Ovary (tissue), 9 donors: Measurements from ENCODE around the gene KNCN. TPM values are rescaled to one million over a fixed set of nuclear protein-coding genes. Genes with fewer than 3 reads are reported as not detected.

Experiments used
- DNase-seq, 5 donors: peaks; one replicate each; pipeline ENCODE4 v3.0.0-alpha.2; 2019 to 2020
- H3K27ac ChIP-seq, 2 donors: fragments of 200-600 bp; one replicate each; pipeline versions ENCODE4 v1.5.1 to v1.8.0; 2019 to 2022
- H3K27me3 ChIP-seq: fragments of 200-600 bp; one replicate; pipeline ENCODE4 v1.8.0; 2022
- H3K36me3 ChIP-seq: fragments of 200-600 bp; sonication (generic); one replicate; pipeline ENCODE4 v1.5.1; 2019
- H3K4me1 ChIP-seq: one replicate; pipeline ENCODE4 v1.8.1; 2013; ENCODE audit warnings: mild to moderate bottlenecking, moderate library complexity; ENCODE audit not compliant: insufficient read depth
- H3K4me3 ChIP-seq: fragments of 200-600 bp; sonication (generic); one replicate; pipeline ENCODE4 v1.5.1; 2017
- H3K9me3 ChIP-seq, 2 donors: fragments of 200-600 bp in 1 of 2; sonication (generic) in 1 of 2; one replicate each; pipeline versions ENCODE4 v1.5.1 to v1.8.1; 2013 to 2019; ENCODE audit warnings: mild to moderate bottlenecking in 1 of 2, moderate library complexity in 1 of 2
- CTCF ChIP-seq, 3 donors: fragments of 450-650 bp in 2 of 3; fragments of 200-600 bp in 1 of 3; IDR thresholded peaks; one replicate each; pipeline versions ENCODE4 v1.5.1 to v1.8.0; 2016 to 2022; ENCODE audit warnings: antibody characterized with exemption in 3 of 3, mild to moderate bottlenecking in 1 of 3
- EP300 ChIP-seq: sonication (generic); formaldehyde crosslinking; IDR thresholded peaks from one replicate; pipeline ENCODE4 v1.6.1; 2017; ENCODE audit warnings: antibody characterized with exemption
- POLR2A ChIP-seq: fragments of 450-650 bp; IDR thresholded peaks from one replicate; pipeline ENCODE4 v1.6.1; 2017; ENCODE audit warnings: antibody characterized with exemption, mild to moderate bottlenecking, moderate library complexity
- WGBS, 3 donors: extraction: QIAGEN DNeasy Blood & Tissue Kit in 1 of 3; methylation state at CpG; one replicate each; pipeline versions ENCODE4 v1.1.5 to v1.1.7; 2013 to 2017; 5-methylcytosine and 5-hydroxymethylcytosine counted together
- intact Hi-C, 4 donors: fragments of 100-400 bp; cut with DNase I; formaldehyde crosslinking; loops; one replicate each; pipeline versions ENCODE4 v1.11.0 to v1.15.1; 2022 to 2023
- polyA plus RNA-seq, 2 donors: library from polyadenylated mRNA; stranded (reverse); fragments of 200-250 nt in 1 of 2; fragments of 350-450 nt in 1 of 2; fragmentation: Illumina TruSeq in 1 of 2; extraction: RNeasy Lipid Tissue Mini Kit (QIAGEN cat#74804) in 1 of 2; gene quantifications; one replicate each; pipeline ENCODE4 v1.2.3, GENCODE V29; 2013 to 2014
- total RNA-seq, 7 donors: library from RNA; depleted of rRNA in 2 of 7; stranded (reverse); fragments of >200 nt in 2 of 7; fragmentation: NEBNext Ultra II Directional in 3 of 7; extraction: Animal tissue kit (Norgen Biotek cat#: 25700) in 3 of 7; gene quantifications; one replicate each; pipeline versions ENCODE4 v1.1.0 to v1.2.4, GENCODE V29; 2016 to 2023
- donor health status: DM: no; HTN: no; CAD: no; lungs with moderate emphysema.
- donor health status: DM: no; HTN: no; CAD: no.
- donor health status: Bipolar disorder and iron deficiency.
- donor health status: DM: yes; HTN: yes; CAD: no.
- donor health status: DM: no; HTN: no; CAD: no.
- donor health status: DM: yes; HTN: yes; CAD: no.

The KNCN gene
- total and polyA plus RNA-seq, 9 donors = 0.08 TPM; not detected in 8

- no peak overlapping the region for H3K27ac ChIP-seq
- TF ChIP-seq CTCF (IDR thresholded peaks at IDR 0.05) (no peak), POLR2A (no peak)
- no peaks in the 10 kb centered on the region for H3K27me3 ChIP-seq
- intact Hi-C loops = no loop called here
- no peak for DNase-seq
- no peaks in the 10 kb centered on the region for H3K4me1 ChIP-seq
- WGBS, 3 donors = 75 to 78% (median 76%) methylated on average over 12 of the region's 12 CpGs
- H3K9me3 ChIP-seq = no peaks in the 10 kb centered on the region
- H3K4me3 ChIP-seq = no peak overlapping the region
- no peaks in the 10 kb centered on the region for H3K36me3 ChIP-seq
Observed at GRCh38 chr1:46575300-46575699, 23.9 kb upstream of the KNCN start.

- Histone ChIP-seq H3K27me3 (no peaks in the 10 kb centered on the region), H3K4me3 (no peak overlapping the region), H3K36me3 (no peaks in the 10 kb centered on the region), H3K4me1 (no peaks in the 10 kb centered on the region), H3K27ac (no peak overlapping the region), H3K9me3 (no peaks in the 10 kb centered on the region)
- DNase-seq = no peak
- TF ChIP-seq POLR2A (no peak), CTCF (IDR thresholded peaks at IDR 0.05) (no peak), EP300 (no peak)
- intact Hi-C loops = no loop called here
- 79 to 87% (median 84%) methylated on average over 6 of the region's 6 CpGs for WGBS, 3 donors
Observed at GRCh38 chr1:46571691-46572225, 20.3 kb upstream of the KNCN start.

GRCh38 chr1:46569884-46570725 is 18.7 kb upstream of the KNCN start:
- Histone ChIP-seq H3K36me3 (no peaks in the 10 kb centered on the region), H3K9me3 (no peaks in the 10 kb centered on the region), H3K27ac (no peak overlapping the region), H3K27me3 (no peaks in the 10 kb centered on the region), H3K4me3 (no peak overlapping the region), H3K4me1 (no peaks in the 10 kb centered on the region)
- intact Hi-C loops = no loop called here
- 54 to 62% (median 62%) methylated on average over 14 of the region's 14 CpGs for WGBS, 3 donors
- DNase-seq = no peak
- TF ChIP-seq POLR2A (no peak), EP300 (no peak), CTCF (IDR thresholded peaks at IDR 0.05) (no peak)

- Histone ChIP-seq H3K4me1 (no peaks in the 10 kb centered on the region), H3K27ac (no peak overlapping the region), H3K9me3 (no peaks in the 10 kb centered on the region), H3K27me3 (no peaks in the 10 kb centered on the region), H3K4me3 (no peak overlapping the region), H3K36me3 (no peaks in the 10 kb centered on the region)
- DNase-seq = no peak
- TF ChIP-seq EP300 (no peak), POLR2A (no peak)
- WGBS, 3 donors = 75 to 86% (median 86%) methylated on average over 4 of the region's 4 CpGs
- intact Hi-C loops = no loop called here
Observed at GRCh38 chr1:46569116-46569515, 17.7 kb upstream of the KNCN start.

GRCh38 chr1:46568461-46568891 is 17.0 kb upstream of the KNCN start:
- Histone ChIP-seq H3K4me1 (no peaks in the 10 kb centered on the region), H3K27ac (no peak overlapping the region), H3K9me3 (no peaks in the 10 kb centered on the region), H3K27me3 (no peaks in the 10 kb centered on the region), H3K4me3 (no peak overlapping the region), H3K36me3 (no peaks in the 10 kb centered on the region)
- intact Hi-C loops = no loop called here
- DNase-seq = no peak
- TF ChIP-seq POLR2A (no peak), EP300 (no peak), CTCF (IDR thresholded peaks at IDR 0.05) (no peak)
- WGBS, 3 donors = 89 to 94% (median 92%) methylated on average over 6 of the region's 6 CpGs
